Activated naive CD8-positive, alpha-beta T cell treated with anti-CD3 and anti-CD28 coated beads, Interleukin-2, amount 50 U/mL, for 24 hours (primary cell): ENCODE measurements around the gene TMEM237.
"Not testable (repeated sequence)": the region's sequence is repeated elsewhere in the genome, so short reads cannot be mapped to it uniquely, and the experiment has no call there.

Source experiments
- ATAC-seq: fragments of 150-1000 bp; cut with Tn5 transposase; one replicate; pipeline ENCODE4 v1.10.0; 2021
- DNase-seq: peaks from one replicate; pipeline ENCODE4 v3.0.0; 2021
- H3K27ac Mint-ChIP-seq: one replicate; pipeline ENCODE4 v1.8.0; 2021; ENCODE audit warnings: mild to moderate bottlenecking, mixed read lengths
- H3K27me3 Mint-ChIP-seq: one replicate; pipeline ENCODE4 v1.8.0; 2021; ENCODE audit warnings: mixed read lengths
- H3K36me3 Mint-ChIP-seq: one replicate; pipeline ENCODE4 v1.8.0; 2021; ENCODE audit warnings: low read depth, mixed read lengths
- H3K4me1 Mint-ChIP-seq: one replicate; pipeline ENCODE4 v1.8.0; 2021; ENCODE audit warnings: mixed read lengths
- H3K4me3 Mint-ChIP-seq: one replicate; pipeline ENCODE4 v1.8.0; 2021; ENCODE audit warnings: mild to moderate bottlenecking, moderate library complexity, mixed read lengths
- H3K9me3 Mint-ChIP-seq: one replicate; pipeline ENCODE4 v1.8.0; 2021; ENCODE audit warnings: mixed read lengths

TMEM237 gene, protein sequence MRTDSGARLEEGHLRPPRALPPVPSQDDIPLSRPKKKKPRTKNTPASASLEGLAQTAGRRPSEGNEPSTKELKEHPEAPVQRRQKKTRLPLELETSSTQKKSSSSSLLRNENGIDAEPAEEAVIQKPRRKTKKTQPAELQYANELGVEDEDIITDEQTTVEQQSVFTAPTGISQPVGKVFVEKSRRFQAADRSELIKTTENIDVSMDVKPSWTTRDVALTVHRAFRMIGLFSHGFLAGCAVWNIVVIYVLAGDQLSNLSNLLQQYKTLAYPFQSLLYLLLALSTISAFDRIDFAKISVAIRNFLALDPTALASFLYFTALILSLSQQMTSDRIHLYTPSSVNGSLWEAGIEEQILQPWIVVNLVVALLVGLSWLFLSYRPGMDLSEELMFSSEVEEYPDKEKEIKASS

DNA sequence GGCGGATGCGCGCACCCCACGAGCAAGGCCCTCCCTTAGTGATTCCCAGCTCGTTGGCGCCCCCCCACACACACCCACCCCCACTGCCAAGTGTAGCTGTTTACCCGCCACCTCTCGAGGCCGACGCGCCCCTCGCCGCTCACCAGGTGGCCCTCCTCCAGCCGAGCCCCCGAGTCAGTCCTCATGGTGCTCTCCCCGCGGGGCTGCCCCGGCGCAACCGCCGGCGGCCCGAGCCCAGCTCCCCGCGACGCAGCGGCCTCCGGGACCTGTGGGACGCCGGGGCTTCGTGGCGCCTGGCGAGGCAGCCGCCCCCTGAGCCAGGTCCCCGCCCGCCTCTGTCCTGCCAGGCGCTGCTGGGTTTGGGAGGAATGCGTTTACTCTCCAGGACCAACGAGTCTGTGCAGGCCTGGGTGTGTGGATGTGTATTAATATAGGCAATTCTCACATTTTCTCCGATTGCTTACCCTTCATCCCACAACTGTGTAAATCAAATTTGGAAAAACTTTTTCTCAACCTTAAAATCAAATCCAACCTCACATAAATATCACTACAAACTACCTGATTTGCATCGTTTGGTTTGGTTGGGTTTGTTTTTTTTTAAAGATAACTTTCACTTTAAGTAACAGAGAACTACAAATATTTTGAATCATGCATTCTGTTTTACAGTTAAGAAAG lies at the start of gene TMEM237:
TMEM237 (minus strand) TSS at position 288 of the 675 bp plus-strand sequence; CDS start at position 185, 103 bp downstream.
- peaks cover 17% of the 10 kb centered on the region for H3K4me1 Mint-ChIP-seq
- H3K36me3 Mint-ChIP-seq: peaks cover 2% of the 10 kb centered on the region
- peak within 1 kb of the TSS; percentile 93 for H3K27ac Mint-ChIP-seq
- ATAC-seq: peak; percentile 68
- peak; percentile 54 for DNase-seq
- H3K27me3 Mint-ChIP-seq: no peaks in the 10 kb centered on the region
- peak within 1 kb of the TSS; percentile 95 for H3K4me3 Mint-ChIP-seq
- H3K9me3 Mint-ChIP-seq: no peaks in the 10 kb centered on the region

- Mint-ChIP-seq H3K4me3 (no peak overlapping the region), H3K27ac (no peak overlapping the region), H3K4me1 (no peaks in the 10 kb centered on the region), H3K9me3 (no peaks in the 10 kb centered on the region), H3K27me3 (peaks cover 15% of the 10 kb centered on the region), H3K36me3 (no peaks in the 10 kb centered on the region)
- no peak for ATAC-seq
- DNase-seq: no peak
These were observed 41.9 kb upstream of the TMEM237 start for GRCh38 chr2:201685156-201685555.

GRCh38 chr2:201680743-201681142 lies 37.4 kb upstream of the TMEM237 start:
- no peaks in the 10 kb centered on the region for H3K36me3 Mint-ChIP-seq
- no peak overlapping the region for H3K27ac Mint-ChIP-seq
- peak; percentile 22 for DNase-seq
- H3K4me1 Mint-ChIP-seq: no peaks in the 10 kb centered on the region
- peaks cover 9% of the 10 kb centered on the region for H3K27me3 Mint-ChIP-seq
- H3K9me3 Mint-ChIP-seq: no peaks in the 10 kb centered on the region
- no peak overlapping the region for H3K4me3 Mint-ChIP-seq
- ATAC-seq: no peak

DNA sequence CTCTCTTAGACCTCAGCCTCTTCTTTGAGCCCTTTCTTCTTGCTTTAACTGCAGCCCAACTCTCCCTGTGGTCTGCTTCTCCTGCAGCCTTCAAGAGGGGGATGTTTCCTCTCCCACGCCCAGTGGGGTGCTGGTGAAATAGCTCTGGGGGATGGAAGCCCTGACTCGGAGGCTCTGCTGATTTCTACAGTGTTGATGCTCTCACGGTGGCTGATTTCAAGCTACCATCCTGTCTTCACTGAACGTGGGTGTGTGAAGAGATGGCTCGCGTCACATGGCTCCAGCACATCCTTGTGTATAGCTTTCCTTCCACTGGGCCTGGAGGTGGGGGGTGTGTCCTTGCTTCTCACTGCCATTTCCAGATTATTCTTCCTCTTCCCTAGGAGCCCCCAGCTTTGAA lies 35.1 kb upstream of the TMEM237 start:
- Mint-ChIP-seq H3K4me1 (no peaks in the 10 kb centered on the region), H3K27me3 (peaks cover 5% of the 10 kb centered on the region), H3K4me3 (no peak overlapping the region), H3K36me3 (no peaks in the 10 kb centered on the region), H3K27ac (no peak overlapping the region), H3K9me3 (no peaks in the 10 kb centered on the region)
- DNase-seq: no peak
- no peak for ATAC-seq

DNA sequence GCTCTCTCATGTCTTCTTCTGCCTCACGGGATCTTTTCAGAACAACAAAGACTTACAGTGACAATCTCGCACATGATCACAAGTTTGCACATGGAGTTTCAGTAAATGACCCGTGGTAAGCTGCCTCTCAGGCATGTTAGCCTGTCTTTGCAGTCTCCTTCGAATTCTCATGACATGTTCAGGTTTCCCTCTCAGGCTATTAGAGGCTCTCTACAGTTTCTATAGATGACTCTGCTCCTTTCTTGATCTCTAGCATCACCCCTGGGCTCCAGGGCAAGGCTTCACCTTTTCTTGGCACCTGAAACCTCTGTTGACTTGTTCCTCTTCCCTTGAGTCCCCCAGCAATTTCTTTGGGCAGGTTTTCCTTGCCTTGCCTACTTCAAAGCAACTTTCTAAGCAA lies 32.2 kb upstream of the TMEM237 start:
- Mint-ChIP-seq H3K27me3 (no peaks in the 10 kb centered on the region), H3K9me3 (no peaks in the 10 kb centered on the region), H3K4me3 (no peak overlapping the region), H3K27ac (no peak overlapping the region), H3K4me1 (no peaks in the 10 kb centered on the region), H3K36me3 (no peaks in the 10 kb centered on the region)
- DNase-seq (no peak), ATAC-seq (no peak)

GRCh38 chr2:201674794-201675193 lies 31.5 kb upstream of the TMEM237 start:
- Mint-ChIP-seq H3K9me3 (no peaks in the 10 kb centered on the region), H3K36me3 (no peaks in the 10 kb centered on the region), H3K27me3 (no peaks in the 10 kb centered on the region), H3K27ac (no peak overlapping the region), H3K4me3 (no peak overlapping the region), H3K4me1 (no peaks in the 10 kb centered on the region)
- ATAC-seq (no peak), DNase-seq (no peak)

GRCh38 chr2:201674298-201674697 lies 31.0 kb upstream of the TMEM237 start:
- DNase-seq (no peak), ATAC-seq (no peak)
- Mint-ChIP-seq H3K27ac (no peak overlapping the region), H3K27me3 (no peaks in the 10 kb centered on the region), H3K4me1 (no peaks in the 10 kb centered on the region), H3K36me3 (no peaks in the 10 kb centered on the region), H3K4me3 (no peak overlapping the region), H3K9me3 (no peaks in the 10 kb centered on the region)

- no peaks in the 10 kb centered on the region for H3K4me1 Mint-ChIP-seq
- H3K27ac Mint-ChIP-seq: no peak overlapping the region
- no peaks in the 10 kb centered on the region for H3K9me3 Mint-ChIP-seq
- ATAC-seq (no peak), DNase-seq (no peak)
- H3K36me3 Mint-ChIP-seq: no peaks in the 10 kb centered on the region
- no peak overlapping the region for H3K4me3 Mint-ChIP-seq
- H3K27me3 Mint-ChIP-seq: no peaks in the 10 kb centered on the region
These were observed 30.2 kb upstream of the TMEM237 start for GRCh38 chr2:201673546-201673945.

- H3K36me3 Mint-ChIP-seq, H3K4me3 Mint-ChIP-seq, H3K27me3 Mint-ChIP-seq, H3K4me1 Mint-ChIP-seq, H3K27ac Mint-ChIP-seq, DNase-seq, ATAC-seq, H3K9me3 Mint-ChIP-seq: not testable (repeated sequence)
These were observed 27.9 kb upstream of the TMEM237 start for GRCh38 chr2:201671205-201671604.

GRCh38 chr2:201669865-201670264 lies 26.6 kb upstream of the TMEM237 start:
- Mint-ChIP-seq H3K4me3 (no peak overlapping the region), H3K27me3 (no peaks in the 10 kb centered on the region)
- no peak for ATAC-seq

GRCh38 chr2:201668402-201668910 lies 25.2 kb upstream of the TMEM237 start:
- Mint-ChIP-seq H3K9me3 (no peaks in the 10 kb centered on the region), H3K36me3 (no peaks in the 10 kb centered on the region), H3K4me1 (no peaks in the 10 kb centered on the region), H3K27ac (no peak overlapping the region), H3K27me3 (no peaks in the 10 kb centered on the region), H3K4me3 (no peak overlapping the region)
- ATAC-seq: no peak
- no peak for DNase-seq

More at GRCh38 chr2:201669865-201670264, 26.6 kb upstream of the TMEM237 start:
- Mint-ChIP-seq H3K27ac (no peak overlapping the region), H3K36me3 (no peaks in the 10 kb centered on the region), H3K9me3 (no peaks in the 10 kb centered on the region), H3K4me1 (no peaks in the 10 kb centered on the region)
- DNase-seq: no peak

- ATAC-seq: no peak
- Mint-ChIP-seq H3K9me3 (no peaks in the 10 kb centered on the region), H3K27me3 (peaks cover 2% of the 10 kb centered on the region), H3K4me1 (no peaks in the 10 kb centered on the region), H3K27ac (no peak overlapping the region), H3K4me3 (no peak overlapping the region), H3K36me3 (no peaks in the 10 kb centered on the region)
- no peak for DNase-seq
These were observed 21.0 kb upstream of the TMEM237 start for GRCh38 chr2:201664334-201664733.

DNA sequence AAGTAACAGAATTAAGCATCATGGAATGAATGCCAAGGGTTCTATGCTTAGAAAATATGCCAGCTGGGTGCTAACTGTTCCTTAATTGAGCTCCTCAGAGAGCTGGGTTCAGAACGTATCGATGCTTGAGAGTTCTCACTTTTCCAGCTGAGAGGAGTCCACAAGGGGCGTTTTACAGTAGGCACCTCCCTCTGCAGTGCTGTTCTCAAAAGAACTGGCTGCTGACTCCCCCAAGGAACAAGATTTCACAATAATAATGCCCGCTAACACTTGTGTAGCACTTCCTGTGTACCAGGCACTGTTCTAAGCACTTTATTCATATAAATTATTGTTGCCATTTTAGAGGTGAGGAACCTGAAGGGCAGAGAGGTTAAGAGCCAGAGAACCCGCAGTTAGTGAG lies 18.1 kb upstream of the TMEM237 start:
- no peaks in the 10 kb centered on the region for H3K36me3 Mint-ChIP-seq
- H3K27ac Mint-ChIP-seq: no peak overlapping the region
- no peak for ATAC-seq
- peaks cover 2% of the 10 kb centered on the region for H3K27me3 Mint-ChIP-seq
- DNase-seq: no peak
- no peak overlapping the region for H3K4me3 Mint-ChIP-seq
- no peaks in the 10 kb centered on the region for H3K4me1 Mint-ChIP-seq
- H3K9me3 Mint-ChIP-seq: no peaks in the 10 kb centered on the region

DNA sequence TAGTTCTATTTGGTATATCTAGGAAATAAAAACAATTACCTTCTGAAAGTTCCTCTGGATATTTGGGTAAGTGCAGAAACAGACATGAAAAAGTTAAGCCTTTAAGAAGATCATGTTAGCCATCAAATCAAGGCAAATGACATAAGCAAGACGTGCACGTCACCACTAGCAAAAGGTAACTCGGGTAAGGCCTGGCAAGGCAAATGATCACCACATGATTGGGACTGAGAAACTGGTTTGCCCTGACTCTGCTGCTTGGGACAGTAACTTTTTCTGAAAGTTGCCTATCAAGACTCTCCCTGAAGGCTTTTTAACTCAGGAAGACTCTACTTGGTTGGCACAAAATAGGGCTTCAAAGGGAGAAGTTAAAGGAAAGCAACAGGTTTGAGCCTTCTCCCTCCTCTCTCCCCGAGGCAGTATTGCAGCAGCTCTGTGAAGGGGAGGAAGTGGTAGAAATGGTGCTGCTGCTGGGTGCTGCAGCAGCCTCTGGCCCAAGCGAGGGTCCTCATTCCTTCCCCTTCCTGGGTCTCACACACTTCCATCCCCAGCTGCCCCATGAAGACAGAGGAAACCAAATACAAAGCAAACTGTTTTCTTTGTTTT lies 17.1 kb upstream of the TMEM237 start:
- Mint-ChIP-seq H3K4me1 (no peaks in the 10 kb centered on the region), H3K9me3 (no peaks in the 10 kb centered on the region), H3K27ac (no peak overlapping the region), H3K36me3 (no peaks in the 10 kb centered on the region), H3K4me3 (no peak overlapping the region), H3K27me3 (peaks cover 2% of the 10 kb centered on the region)
- DNase-seq: no peak
- ATAC-seq: no peak

GRCh38 chr2:201656740-201657139 lies 13.4 kb upstream of the TMEM237 start:
- no peak for DNase-seq
- no peak for ATAC-seq
- Mint-ChIP-seq H3K4me3 (no peak overlapping the region), H3K9me3 (no peaks in the 10 kb centered on the region), H3K36me3 (no peaks in the 10 kb centered on the region), H3K4me1 (peaks cover 4% of the 10 kb centered on the region), H3K27me3 (peaks cover 8% of the 10 kb centered on the region), H3K27ac (no peak overlapping the region)
